GM19463 (cell line): Measurements from ENCODE around the gene TERB2.
"Not testable (repeated sequence)": the region's sequence is repeated elsewhere in the genome, so short reads cannot be mapped to it uniquely, and the experiment has no call there.

Source experiments
- ATAC-seq: cut with Tn5 transposase; IDR thresholded peaks from one replicate; pipeline ENCODE4 v1.9.1; 2021; ENCODE audit warnings: mild to moderate bottlenecking, moderate library complexity; ENCODE audit not compliant: unreplicated experiment

Gene TERB2

DNA sequence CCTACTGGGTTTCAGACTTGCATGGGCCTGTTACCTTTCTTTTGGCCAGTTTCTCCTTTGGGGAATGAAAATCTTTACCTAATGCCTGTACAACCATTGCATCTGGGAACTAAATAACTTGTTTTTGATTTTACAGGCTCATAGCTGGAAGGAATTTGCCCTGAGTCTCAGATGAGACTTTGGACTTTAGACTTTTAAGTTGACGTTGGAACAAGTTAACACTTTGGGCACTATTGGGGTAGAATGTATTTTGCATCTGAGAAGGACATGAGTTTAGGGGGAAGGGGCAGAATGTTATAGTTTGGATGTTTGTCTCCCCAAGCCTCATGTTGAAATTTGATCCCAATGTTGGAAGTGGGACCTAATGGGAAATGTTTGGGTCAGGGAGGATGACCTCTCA, 44.7 kb downstream of the TERB2 start:
- ATAC-seq = not testable (repeated sequence)

DNA sequence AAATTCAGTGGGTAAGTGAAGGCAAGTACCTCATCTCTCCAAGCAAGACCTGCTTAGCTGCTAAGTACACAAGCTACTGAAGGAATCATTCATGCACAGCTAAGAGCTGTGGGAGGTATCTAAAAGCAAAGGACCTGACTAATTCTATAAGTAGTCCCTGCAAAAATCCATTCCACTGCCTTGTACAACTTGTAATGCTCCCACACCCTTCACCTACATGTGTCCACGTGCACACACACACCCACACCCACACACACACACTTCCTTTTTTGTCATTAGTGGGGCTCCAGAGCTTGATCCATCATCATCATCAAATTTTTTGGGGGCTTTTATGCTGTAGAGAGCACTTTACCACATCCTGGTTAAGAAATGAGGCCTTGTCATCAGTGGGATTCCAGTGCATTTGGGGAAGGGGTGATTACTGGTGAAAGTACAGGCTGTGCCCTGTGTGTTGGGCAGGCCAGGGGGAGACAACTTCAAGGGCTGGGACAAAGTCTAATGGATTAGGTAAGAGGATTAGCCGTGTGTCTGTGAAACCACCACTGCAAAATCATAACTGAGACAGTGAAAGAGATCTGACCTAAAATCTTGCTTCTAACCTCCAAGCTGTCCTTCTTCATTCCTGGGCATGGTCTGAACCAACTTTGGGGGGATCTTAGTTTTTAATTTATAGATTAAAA, 47.4 kb downstream of the TERB2 start:
- not testable (repeated sequence) for ATAC-seq

DNA sequence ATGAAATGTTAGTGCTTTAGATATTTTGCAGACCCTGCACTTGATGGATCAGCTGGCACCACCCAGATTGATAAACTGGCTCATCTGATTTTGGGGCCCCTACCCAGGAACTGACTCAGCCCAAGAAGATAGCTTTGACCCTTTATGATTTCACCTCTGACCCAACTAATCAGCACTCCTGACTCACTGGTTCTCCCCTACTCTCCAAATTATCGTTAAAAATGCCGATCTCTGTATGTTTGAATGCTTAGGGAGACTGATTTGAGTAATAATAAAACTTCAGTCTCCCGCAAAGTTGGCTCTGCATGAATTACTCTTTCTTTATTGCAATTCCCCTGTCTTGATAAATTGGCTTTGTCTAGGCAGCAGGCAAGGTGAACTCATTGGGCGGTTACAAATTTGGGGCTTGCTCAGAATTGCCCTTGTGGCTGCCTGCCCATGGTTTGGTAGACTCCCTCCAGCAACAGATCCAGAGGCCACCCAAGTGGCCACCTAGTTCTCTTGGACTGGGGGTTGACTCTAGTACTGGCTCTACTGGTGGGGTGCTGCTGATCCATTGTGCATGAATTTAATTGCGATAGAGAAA, 48.2 kb downstream of the TERB2 start:
- ATAC-seq = not testable (repeated sequence)

DNA sequence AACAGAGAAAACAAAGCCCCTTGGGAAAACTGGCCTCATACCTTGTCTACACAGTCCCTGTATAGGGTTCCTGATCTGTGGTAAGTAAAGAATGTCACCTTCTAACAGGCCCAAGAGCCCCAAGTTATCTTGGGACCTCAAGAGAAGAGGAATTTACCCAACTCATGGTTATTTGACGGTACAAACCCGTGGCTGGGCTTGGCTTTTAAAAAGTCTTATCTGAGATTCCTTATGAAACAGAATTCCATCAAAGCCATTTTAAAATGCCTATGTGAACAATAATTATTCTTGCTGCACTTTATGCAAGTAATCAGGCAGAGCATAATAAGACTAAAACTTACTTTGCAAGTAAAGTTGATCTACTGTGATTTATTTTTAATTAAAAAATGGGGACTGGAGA, 52.6 kb downstream of the TERB2 start:
- ATAC-seq = no peak

DNA sequence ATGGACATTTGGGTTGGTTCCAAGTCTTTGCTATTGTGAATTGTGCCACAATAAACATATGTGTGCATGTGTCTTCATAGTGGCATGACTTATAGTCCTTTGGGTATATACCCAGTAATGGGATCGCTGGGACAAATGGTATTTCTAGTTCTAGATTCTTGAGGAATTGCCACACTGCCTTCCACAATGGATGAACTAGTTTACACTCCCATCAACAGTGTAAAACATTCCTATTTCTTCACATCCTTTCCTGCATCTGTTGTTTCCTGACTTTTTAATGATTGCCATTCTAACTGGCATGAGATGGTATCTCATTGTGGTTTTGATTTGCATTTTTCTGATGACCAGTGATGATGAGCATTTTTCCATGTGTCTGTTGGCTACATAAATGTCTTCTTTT, 58.6 kb downstream of the TERB2 start:
- not testable (repeated sequence) for ATAC-seq

DNA sequence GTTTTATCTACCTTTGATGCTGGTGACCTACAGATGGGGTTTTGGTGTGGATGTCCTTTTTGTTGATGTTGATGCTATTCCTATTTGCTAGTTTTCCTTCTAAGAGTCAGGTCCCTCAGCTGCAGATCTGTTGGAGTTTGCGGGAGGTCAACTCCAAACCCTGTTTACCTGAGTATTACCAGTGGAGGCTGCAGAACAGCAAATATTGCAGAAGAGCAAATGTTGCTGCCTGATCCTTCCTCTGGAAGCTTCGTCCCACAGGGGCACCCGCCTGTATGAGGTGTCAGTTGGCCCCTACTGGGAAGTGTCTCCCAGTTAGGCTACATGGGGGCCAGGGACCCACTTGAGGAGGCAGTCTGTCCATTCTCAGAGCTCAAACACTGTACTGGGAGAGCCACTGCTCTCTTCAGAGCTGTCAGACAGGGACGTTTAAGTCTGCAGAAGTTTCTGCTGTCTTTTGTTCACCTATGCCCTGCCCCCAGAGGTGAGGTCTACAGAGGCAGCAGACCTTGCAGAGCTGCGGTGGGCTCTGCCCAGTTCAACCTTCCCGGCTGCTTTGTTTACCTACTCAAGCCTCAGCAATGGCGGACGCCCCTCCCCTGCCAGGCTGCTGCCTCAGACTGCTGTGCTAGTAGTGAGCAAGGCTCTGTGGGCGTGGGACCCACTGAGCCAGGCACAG, 63.9 kb downstream of the TERB2 start:
- not testable (repeated sequence) for ATAC-seq

DNA sequence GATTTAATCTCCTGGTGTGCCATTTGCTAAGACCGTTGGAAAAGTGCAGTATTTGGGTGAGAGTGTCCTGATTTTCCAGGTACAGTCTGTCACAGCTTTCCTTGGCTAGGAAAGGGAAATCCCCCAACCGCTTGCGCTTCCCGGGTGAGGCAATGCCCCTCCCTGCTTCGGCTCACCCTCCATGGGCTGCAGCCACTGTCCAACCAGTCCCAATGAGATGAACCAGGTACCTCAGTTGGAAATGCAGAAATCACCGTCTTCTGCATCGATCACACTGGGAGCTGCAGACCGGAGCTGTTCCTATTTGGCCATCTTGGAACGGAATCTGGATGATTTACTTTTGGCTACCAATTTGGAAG, 64.4 kb downstream of the TERB2 start:
- not testable (repeated sequence) for ATAC-seq

DNA sequence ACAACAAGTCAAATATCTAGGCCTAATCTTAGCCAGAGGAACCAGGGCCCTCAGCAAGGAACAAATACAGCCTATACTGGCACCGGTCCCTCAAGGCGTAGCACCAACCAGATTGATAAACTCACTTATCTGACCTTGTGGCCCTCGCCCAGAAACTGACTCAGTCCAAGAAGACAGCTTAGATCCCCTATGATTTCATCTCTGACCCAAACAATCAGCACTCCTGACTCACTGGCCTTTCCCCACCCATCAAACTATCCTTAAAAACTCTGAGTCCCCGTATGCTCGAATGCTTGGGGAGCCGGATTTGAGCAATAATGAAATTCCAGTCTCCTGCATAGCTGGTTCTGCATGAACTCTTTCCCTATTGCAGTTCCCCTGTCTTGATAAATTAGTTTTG, 64.9 kb downstream of the TERB2 start:
- no peak for ATAC-seq

DNA sequence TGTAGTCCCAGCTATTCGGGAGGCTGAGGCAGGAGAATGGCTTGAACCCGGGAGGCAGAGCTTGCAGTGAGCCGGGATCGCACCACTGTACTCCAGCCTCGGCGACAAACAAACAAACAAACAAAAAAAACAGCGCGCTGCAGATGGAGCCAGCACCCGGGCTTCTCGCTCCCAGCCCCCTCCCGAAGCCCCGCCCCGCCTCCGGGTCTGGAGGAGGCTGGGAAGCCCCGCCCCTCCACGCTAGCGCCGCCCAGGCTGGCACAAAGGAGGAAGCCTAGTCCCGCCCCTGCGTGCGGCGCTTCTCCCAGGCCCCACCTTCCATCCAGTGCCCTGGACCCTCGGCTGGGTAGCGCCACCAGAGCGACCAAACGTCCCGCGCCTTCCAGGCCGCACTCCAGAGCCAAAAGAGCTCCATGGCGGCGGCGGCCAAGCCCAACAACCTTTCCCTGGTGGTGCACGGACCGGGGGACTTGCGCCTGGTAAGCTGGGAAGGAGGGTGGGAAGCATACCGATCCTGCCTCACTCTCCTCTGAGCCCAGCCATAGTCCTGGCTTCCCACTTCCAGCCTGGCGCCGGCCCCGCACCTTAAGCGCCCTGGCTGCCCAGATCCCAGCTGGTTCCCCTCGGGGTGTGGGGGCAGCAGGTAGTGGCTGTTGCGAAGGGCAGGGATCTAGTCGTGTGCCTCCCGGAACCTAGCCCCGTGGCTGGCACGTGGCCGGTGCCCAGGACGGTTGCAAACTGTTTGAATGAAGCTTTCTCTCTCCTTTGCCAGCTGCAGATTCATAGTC, 66.6 kb downstream of the TERB2 start, which contains the start of gene SORD:
SORD (plus strand) TSS at position 325 of the 788 bp plus-strand sequence; CDS start at position 414, 89 bp downstream.
- ATAC-seq = peak; percentile 97

DNA sequence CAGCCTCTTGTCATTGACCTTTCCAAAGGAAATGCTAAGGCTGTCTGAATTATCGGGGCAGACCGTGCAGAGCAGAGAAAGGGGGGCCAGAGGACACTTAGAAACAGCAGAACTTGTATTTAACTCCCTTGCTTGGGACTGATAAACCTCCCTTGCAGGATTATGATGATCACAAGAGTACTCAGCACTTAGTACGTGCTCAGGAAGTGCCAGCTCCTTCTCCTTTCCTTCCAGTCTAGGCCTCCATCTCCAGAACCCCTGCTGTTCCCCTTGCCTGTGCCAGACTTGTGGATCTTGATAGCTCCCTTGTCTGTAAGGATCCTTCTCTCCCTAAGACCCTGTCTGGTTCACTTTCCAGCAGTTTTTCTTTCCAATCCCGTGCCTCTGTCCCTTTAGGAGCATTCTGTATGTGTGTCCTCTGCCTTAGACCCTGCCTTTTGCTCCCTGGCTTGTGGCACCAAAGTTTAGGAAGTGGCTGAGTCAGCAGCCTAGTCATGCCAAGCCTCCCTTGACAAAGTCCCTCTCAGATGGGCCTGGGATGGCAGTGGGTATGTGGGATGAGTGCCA, 67.3 kb downstream of the TERB2 start:
- ATAC-seq = no peak

DNA sequence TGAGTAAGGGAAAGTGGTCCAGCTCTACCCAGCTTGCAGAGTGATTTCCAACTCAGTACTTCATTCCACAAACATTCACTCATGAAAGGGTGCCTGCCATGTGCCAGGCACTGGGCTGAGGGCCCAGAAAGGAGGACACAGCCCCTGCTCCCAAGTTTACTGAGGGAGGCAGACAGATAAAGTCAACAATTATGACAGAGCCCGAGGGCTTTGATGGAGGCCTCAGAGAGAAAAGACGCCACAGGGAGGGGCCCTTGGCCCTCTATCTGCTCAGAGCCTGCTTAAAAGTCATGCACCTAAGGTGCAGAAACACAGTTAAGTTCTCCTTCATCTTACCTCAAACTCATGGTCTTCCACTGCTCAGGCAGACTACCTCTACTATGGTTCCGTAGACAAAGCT, 68.2 kb downstream of the TERB2 start:
- not testable (repeated sequence) for ATAC-seq

DNA sequence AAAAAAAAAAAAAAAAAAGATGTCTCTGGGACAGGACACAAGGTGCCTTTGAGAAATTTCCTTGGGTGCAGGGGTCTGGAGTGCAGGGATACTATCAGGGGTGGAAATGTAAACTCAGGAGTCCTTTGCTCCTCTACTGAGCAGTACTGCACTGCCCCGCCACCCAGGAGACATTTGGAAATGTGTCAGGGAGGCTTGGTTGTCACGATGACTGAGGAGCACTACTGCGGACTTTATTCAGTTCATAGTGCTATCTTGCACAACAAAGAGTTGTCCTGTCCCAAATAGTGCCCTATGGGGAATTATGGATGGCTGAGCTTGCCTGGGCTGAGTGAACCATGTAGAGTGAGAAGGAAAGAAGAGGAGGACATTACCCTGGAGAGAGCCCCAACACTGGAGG, 69.1 kb downstream of the TERB2 start:
- ATAC-seq = not testable (repeated sequence)

DNA sequence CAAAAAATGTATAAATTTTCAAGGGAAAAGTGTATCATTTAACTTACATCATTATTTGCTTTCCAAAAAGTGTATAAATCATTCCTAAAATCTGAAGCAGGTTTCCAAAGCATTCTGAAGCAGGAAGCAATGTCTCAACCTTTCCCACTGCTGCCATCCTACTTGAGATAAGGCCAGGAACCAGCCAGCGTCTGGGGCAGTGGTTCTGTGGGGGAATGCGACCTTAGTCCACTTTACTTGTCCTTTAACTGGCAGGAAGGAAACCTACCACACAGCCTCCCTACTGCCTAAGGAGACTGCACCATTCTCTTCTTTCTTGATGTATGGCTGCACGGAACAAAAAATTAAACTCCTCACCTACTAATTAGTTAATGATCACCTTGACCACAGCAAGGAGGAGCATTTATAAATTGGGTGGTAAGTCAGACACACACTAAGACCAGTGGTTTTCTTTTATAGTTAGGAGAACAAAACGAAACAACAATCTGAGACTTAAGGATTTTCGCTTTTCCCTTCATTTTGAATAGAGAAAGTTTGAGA, 70.2 kb downstream of the TERB2 start:
- no peak for ATAC-seq

DNA sequence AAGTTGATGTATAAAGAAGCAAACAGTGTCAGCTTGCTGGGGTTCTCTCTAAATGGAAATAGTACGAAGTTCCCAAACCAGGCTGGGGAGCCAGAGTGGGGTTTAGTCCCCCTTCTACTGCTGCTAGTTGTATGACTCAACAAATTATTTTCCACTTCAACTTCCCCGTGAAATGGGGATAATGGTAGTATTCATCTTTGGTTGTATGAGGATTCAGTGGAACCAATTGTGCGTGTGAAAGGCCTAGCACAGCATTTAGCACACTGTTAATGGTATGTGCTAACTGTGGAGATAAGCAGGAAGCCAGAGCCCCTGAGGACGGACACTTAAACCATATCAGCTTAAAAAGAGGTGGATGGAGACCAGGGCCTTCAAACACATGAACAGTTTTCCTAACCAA, 70.7 kb downstream of the TERB2 start:
- no peak for ATAC-seq
